ENCODE data around the gene LRRC32. TPM values are rescaled to one million over a fixed set of nuclear protein-coding genes. Genes with fewer than 3 reads are reported as not detected.

The LRRC32 gene
- total and polyA plus RNA-seq, 10 of the 15 experiments (the other 5 are each of a cell fraction or from before 2014, with no cell fraction given): 0.56 to 20.8 (median 7.4) TPM

GRCh38 chr11:76648061-76648460 lies 22.5 kb downstream of the LRRC32 start (continued):
- TF ChIP-seq, protein P1, sequence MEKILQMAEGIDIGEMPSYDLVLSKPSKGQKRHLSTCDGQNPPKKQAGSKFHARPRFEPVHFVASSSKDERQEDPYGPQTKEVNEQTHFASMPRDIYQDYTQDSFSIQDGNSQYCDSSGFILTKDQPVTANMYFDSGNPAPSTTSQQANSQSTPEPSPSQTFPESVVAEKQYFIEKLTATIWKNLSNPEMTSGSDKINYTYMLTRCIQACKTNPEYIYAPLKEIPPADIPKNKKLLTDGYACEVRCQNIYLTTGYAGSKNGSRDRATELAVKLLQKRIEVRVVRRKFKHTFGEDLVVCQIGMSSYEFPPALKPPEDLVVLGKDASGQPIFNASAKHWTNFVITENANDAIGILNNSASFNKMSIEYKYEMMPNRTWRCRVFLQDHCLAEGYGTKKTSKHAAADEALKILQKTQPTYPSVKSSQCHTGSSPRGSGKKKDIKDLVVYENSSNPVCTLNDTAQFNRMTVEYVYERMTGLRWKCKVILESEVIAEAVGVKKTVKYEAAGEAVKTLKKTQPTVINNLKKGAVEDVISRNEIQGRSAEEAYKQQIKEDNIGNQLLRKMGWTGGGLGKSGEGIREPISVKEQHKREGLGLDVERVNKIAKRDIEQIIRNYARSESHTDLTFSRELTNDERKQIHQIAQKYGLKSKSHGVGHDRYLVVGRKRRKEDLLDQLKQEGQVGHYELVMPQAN (conservative IDR thresholded peaks at IDR 0.05): no peak
- TF ChIP-seq YY1 (IDR thresholded peaks at IDR 0.05; ENCODE audit: low read depth, low read length): no peak
- no peak for TF ChIP-seq MTA2 (IDR thresholded peaks at IDR 0.05; ENCODE audit: low read depth)
- no peak for TF ChIP-seq CREB1 (IDR thresholded peaks at IDR 0.05; ENCODE audit: low read depth)
- TF ChIP-seq SMAD5 (IDR thresholded peaks at IDR 0.05; ENCODE audit: low read depth): no peak
- no peak for TF ChIP-seq RAD21 (IDR thresholded peaks at IDR 0.05; ENCODE audit: insufficient read depth, low read depth, low read length)

DNA sequence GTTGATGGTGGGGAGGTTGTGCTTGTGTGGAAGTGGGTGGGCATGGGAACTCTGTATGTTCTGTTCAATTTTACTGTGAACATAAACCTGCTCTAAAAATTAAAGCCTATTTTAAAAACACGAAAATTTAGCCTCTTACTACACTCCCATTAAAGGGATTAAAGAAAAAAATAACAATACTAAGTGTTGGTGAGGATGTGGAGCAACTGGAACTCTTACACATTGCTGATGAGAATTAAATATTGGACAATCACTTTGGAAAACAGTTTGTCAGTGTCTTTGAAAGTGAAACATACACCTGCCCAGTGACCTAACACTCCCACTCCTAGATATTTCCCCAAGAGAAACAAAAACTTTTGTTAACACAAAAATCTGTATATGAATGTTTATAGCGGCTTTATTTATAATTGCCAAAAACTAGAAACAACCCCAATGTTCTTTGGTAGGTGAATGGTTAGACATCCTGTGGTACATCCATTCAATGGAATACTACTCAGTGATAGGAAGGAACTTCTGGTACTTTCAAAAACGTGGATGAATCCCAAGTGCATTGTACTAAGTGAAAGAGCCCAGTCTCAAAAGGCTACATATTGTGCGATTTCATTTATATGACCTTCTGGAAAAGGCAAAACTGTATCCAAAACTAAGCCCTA lies 23.5 kb downstream of the LRRC32 start:
- no peak for ATAC-seq
- Histone ChIP-seq H4K20me1 (ENCODE audit: control insufficient read depth, insufficient read depth) (no peaks in the 10 kb centered on the region), H3K9ac (ENCODE audit: control insufficient read depth, insufficient read depth, low read length) (no peak overlapping the region), H3K4me2 (ENCODE audit: control insufficient read depth, insufficient read depth) (no peak overlapping the region), H2AFZ (ENCODE audit: control insufficient read depth, low read depth, low read length) (no peak overlapping the region), H3K79me2 (ENCODE audit: control insufficient read depth, insufficient read depth, low read length) (no peaks in the 10 kb centered on the region), H3K4me3 (no peak overlapping the region), H3K27me3 (replicated peaks in 1 of 2; ENCODE audit: control insufficient read depth in 2 of 2, insufficient read depth in 2 of 2, low read length in 1 of 2) (peaks cover 0 to 2% of the 10 kb centered on the region in 2 experiments; a peak in 2 of 4 replicates), H3K36me3 (ENCODE audit: control insufficient read depth in 2 of 2, insufficient read depth in 2 of 2, low read length in 1 of 2) (no peaks in the 10 kb centered on the region), H3K27ac (ENCODE audit: control insufficient read depth, insufficient read depth) (no peak overlapping the region), H3K9me3 (replicated peaks; ENCODE audit: control insufficient read depth, insufficient read depth, low read length) (peaks cover 8% of the 10 kb centered on the region), H3K4me1 (ENCODE audit: control insufficient read depth, insufficient read depth, low read length) (no peaks in the 10 kb centered on the region)
- FAIRE-seq: no peak
- WGBS (ENCODE audit: insufficient coverage, insufficient replicate concordance, low lambda C conversion rate, missing lambda C conversion rate): 24% methylated on average over 4 of the region's 4 CpGs
- ChIA-PET CTCF (interaction anchor here (1.1 kb wide), 1 partner anchor 48 kb away, joined by 3 read pairs; no protein-coding TSS in a partner anchor), SMC1A (ENCODE audit: uncharacterized antibody, unreplicated experiment) (interaction anchor here (1.1 kb wide), 1 partner anchor 8 kb away, joined by 4 read pairs; no protein-coding TSS in a partner anchor), RAD21 (ENCODE audit: unreplicated experiment) (no interaction called here), POLR2A (no interaction called here)
- BruUV-seq (replicated peaks): no TSS peak
- in situ Hi-C loops (cut with MboI): no loop called here
- no peak for DNase-seq (ENCODE audit: low read depth, low spot score)
- intact Hi-C loops (cut with micrococcal nuclease; ENCODE audit: unreplicated experiment): no loop called here
- no peak for TF ChIP-seq NFYA (IDR thresholded peaks at IDR 0.05; ENCODE audit: borderline replicate concordance, low read depth, low read length)
- TF ChIP-seq, protein P2, sequence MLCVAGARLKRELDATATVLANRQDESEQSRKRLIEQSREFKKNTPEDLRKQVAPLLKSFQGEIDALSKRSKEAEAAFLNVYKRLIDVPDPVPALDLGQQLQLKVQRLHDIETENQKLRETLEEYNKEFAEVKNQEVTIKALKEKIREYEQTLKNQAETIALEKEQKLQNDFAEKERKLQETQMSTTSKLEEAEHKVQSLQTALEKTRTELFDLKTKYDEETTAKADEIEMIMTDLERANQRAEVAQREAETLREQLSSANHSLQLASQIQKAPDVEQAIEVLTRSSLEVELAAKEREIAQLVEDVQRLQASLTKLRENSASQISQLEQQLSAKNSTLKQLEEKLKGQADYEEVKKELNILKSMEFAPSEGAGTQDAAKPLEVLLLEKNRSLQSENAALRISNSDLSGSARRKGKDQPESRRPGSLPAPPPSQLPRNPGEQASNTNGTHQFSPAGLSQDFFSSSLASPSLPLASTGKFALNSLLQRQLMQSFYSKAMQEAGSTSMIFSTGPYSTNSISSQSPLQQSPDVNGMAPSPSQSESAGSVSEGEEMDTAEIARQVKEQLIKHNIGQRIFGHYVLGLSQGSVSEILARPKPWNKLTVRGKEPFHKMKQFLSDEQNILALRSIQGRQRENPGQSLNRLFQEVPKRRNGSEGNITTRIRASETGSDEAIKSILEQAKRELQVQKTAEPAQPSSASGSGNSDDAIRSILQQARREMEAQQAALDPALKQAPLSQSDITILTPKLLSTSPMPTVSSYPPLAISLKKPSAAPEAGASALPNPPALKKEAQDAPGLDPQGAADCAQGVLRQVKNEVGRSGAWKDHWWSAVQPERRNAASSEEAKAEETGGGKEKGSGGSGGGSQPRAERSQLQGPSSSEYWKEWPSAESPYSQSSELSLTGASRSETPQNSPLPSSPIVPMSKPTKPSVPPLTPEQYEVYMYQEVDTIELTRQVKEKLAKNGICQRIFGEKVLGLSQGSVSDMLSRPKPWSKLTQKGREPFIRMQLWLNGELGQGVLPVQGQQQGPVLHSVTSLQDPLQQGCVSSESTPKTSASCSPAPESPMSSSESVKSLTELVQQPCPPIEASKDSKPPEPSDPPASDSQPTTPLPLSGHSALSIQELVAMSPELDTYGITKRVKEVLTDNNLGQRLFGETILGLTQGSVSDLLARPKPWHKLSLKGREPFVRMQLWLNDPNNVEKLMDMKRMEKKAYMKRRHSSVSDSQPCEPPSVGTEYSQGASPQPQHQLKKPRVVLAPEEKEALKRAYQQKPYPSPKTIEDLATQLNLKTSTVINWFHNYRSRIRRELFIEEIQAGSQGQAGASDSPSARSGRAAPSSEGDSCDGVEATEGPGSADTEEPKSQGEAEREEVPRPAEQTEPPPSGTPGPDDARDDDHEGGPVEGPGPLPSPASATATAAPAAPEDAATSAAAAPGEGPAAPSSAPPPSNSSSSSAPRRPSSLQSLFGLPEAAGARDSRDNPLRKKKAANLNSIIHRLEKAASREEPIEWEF (IDR thresholded peaks at IDR 0.05; ENCODE audit: insufficient replicate concordance, low read depth, low read length): no peak
- no peak for TF ChIP-seq RAD21 (IDR thresholded peaks at IDR 0.05; ENCODE audit: insufficient read depth, low read depth, low read length)
- no peak for TF ChIP-seq EZH2 (IDR thresholded peaks at IDR 0.05; ENCODE audit: borderline replicate concordance, control insufficient read depth, low read depth, low read length)
- no peak for TF ChIP-seq SRF (IDR thresholded peaks at IDR 0.05; ENCODE audit: low read depth in 2 of 2, low read length in 2 of 2)
- no peak for TF ChIP-seq CEBPB (IDR thresholded peaks at IDR 0.05; ENCODE audit: borderline replicate concordance in 1 of 2, low read depth in 2 of 2, low read length in 2 of 2)
